Activated CD4-positive, alpha-beta memory T cell treated with anti-CD3 and anti-CD28 coated beads, Interleukin-2, amount 10 ng/mL, durations not matched to agents 7 days and 5 days (primary cell): Measurements from ENCODE around the gene P2RX1. TPM values are rescaled to one million over a fixed set of nuclear protein-coding genes. Genes with fewer than 3 reads are reported as not detected.
"Not testable (repeated sequence)": the region's sequence is repeated elsewhere in the genome, so short reads cannot be mapped to it uniquely, and the experiment has no call there.

Experiments used
- CTCF ChIA-PET: fragments of 350-600 bp; sonication (Branson Sonifier 250); formaldehyde crosslinking; loops from one replicate; lab custom pipeline; 2021; ENCODE audit warnings: antibody characterized with exemption, inconsistent platforms; lab: Charles Lee
- POLR2A ChIA-PET: fragments of 350-600 bp; sonication (Branson Sonifier 250); formaldehyde crosslinking; loops from one replicate; lab custom pipeline; 2021; ENCODE audit warnings: antibody characterized with exemption; lab: Charles Lee
- DNase-seq: peaks from one replicate; pipeline ENCODE4 v3.0.0-alpha.2; 2020
- H3K27ac Mint-ChIP-seq: one replicate; pipeline ENCODE4 v1.8.0; 2021; ENCODE audit warnings: mild to moderate bottlenecking, mixed read lengths
- H3K27me3 Mint-ChIP-seq: one replicate; pipeline ENCODE4 v1.8.0; 2021; ENCODE audit warnings: mixed read lengths
- H3K36me3 Mint-ChIP-seq: one replicate; pipeline ENCODE4 v1.8.0; 2021; ENCODE audit warnings: low read depth, mixed read lengths
- H3K4me1 Mint-ChIP-seq: one replicate; pipeline ENCODE4 v1.8.0; 2021; ENCODE audit warnings: mixed read lengths
- H3K4me3 Mint-ChIP-seq: one replicate; pipeline ENCODE4 v1.8.0; 2021; ENCODE audit warnings: mild to moderate bottlenecking, mixed read lengths
- H3K9me3 Mint-ChIP-seq: one replicate; pipeline ENCODE4 v1.8.0; 2021; ENCODE audit warnings: mixed read lengths
- total RNA-seq, 2 experiments: library from RNA; stranded (reverse); gene quantifications; one replicate each; pipeline ENCODE4 v1.2.3, GENCODE V29; 2021

Gene P2RX1
- total RNA-seq, 2 experiments from 2014 or later: 0.45 to 0.65 TPM

DNA sequence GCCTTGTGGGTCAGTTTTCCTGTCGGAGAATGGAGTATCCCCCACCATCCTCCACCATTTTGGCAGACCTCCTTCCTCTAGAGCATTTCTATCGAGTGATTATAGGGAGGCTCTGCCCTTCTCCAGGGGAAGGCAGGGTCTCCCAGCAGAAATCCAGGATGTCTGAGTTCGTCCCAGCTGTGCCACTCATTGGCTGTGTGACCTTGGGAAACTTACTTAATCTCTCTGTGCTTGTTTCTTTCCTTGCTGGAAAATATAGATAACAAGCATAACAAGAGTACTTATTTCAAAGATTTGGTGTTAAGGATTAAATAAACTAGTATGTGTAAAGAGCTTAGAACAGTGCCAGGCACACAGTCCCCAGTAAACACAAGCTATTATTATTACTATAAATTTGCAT is 33.2 kb upstream of the P2RX1 start:
- no peaks in the 10 kb centered on the region for H3K9me3 Mint-ChIP-seq
- no peak overlapping the region for H3K4me3 Mint-ChIP-seq
- POLR2A ChIA-PET: interaction anchor here (1.4 kb wide), 1 partner anchor 15 kb away, joined by 6 read pairs; no protein-coding TSS in a partner anchor
- H3K4me1 Mint-ChIP-seq: peaks cover 2% of the 10 kb centered on the region
- H3K27ac Mint-ChIP-seq: no peak overlapping the region
- no peaks in the 10 kb centered on the region for H3K27me3 Mint-ChIP-seq
- DNase-seq: no peak
- CTCF ChIA-PET: interaction anchor here (0.7 kb wide), 1 partner anchor 68 kb away, joined by 3 read pairs; no protein-coding TSS in a partner anchor
- peaks cover 52% of the 10 kb centered on the region for H3K36me3 Mint-ChIP-seq

DNA sequence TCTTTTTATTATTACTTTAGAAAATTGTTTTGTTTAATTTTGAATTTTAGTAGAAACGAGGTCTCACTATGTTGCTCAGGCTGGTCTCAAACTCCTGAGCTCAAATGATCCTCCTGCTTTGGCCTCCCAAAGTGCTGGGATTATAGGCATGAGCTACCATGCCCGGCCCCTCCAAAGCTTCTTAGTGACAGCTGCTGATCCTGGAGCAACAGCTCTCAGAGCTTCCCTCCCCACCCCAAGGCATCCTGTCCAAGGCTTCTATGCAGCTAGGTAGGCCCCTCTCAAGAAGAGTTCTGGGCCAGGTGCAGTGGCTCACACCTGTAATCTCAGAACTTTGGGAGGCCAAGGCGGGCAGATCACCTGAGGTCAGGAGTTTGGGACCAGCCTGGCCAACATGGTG is 32.3 kb upstream of the P2RX1 start:
- not testable (repeated sequence) for H3K9me3 Mint-ChIP-seq, H3K4me1 Mint-ChIP-seq, H3K27ac Mint-ChIP-seq, DNase-seq, H3K4me3 Mint-ChIP-seq, H3K27me3 Mint-ChIP-seq
- ChIA-PET POLR2A (interaction anchor here (1.4 kb wide), 2 partner anchors 11 to 16 kb away, joined by 4 to 6 read pairs; no protein-coding TSS in a partner anchor), CTCF (interaction anchor here (0.6 to 1.1 kb wide), 2 partner anchors 97 to 472 kb away, joined by 4 read pairs; no protein-coding TSS in a partner anchor)
- H3K36me3 Mint-ChIP-seq: peaks cover 61% of the 10 kb centered on the region

- Mint-ChIP-seq H3K4me3 (no peak overlapping the region), H3K27ac (no peak overlapping the region), H3K27me3 (no peaks in the 10 kb centered on the region), H3K36me3 (peaks cover 67% of the 10 kb centered on the region), H3K9me3 (no peaks in the 10 kb centered on the region), H3K4me1 (peaks cover 2% of the 10 kb centered on the region)
- POLR2A ChIA-PET: interaction anchor here (1.0 to 1.4 kb wide), 2 partner anchors 13 to 18 kb away, joined by 3 to 4 read pairs; no protein-coding TSS in a partner anchor
- no peak for DNase-seq
- CTCF ChIA-PET: interaction anchor here (1.1 kb wide), 1 partner anchor 98 kb away, joined by 4 read pairs; no protein-coding TSS in a partner anchor
Measured at GRCh38 chr17:3947318-3947810, 31.1 kb upstream of the P2RX1 start.

DNA sequence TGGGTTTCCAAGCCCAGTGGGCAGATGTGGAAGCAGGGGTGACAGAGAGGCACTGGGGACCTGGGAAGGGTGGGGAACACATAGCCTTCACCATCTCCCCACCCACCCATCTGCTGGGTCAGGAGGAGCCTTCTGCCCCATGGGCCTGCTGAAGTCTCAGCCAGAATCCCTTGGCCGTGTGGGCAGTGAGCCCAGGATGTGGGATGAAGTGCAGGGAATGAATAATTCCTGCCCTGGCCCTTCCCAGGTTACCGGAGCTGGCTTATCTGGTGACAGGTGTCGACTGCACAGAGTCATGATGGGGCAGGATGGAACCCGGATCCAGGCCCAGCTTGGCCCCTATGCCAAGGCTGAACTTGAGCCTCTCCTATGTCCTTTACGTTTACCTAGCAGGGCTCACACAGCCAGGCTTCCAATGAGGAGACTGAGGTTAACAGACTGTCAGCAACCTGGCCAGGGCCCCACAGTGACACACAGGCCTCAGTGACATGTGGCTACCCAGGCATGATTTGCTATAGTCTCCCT is 30.5 kb upstream of the P2RX1 start:
- H3K27me3 Mint-ChIP-seq: no peaks in the 10 kb centered on the region
- no peak overlapping the region for H3K4me3 Mint-ChIP-seq
- H3K4me1 Mint-ChIP-seq: peaks cover 2% of the 10 kb centered on the region
- ChIA-PET POLR2A (interaction anchor here (1.0 kb wide), 1 partner anchor 18 kb away, joined by 3 read pairs; no protein-coding TSS in a partner anchor), CTCF (interaction anchor here (1.2 kb wide), 1 partner anchor 18 kb away, joined by 4 read pairs; no protein-coding TSS in a partner anchor)
- no peak for DNase-seq
- H3K36me3 Mint-ChIP-seq: peaks cover 66% of the 10 kb centered on the region
- H3K9me3 Mint-ChIP-seq: no peaks in the 10 kb centered on the region
- no peak overlapping the region for H3K27ac Mint-ChIP-seq

GRCh38 chr17:3944485-3945388 is 28.5 kb upstream of the P2RX1 start:
- no peaks in the 10 kb centered on the region for H3K27me3 Mint-ChIP-seq
- ChIA-PET POLR2A (no interaction called here), CTCF (no interaction called here)
- H3K9me3 Mint-ChIP-seq: no peaks in the 10 kb centered on the region
- peak; percentile 52 for DNase-seq
- no peak overlapping the region for H3K27ac Mint-ChIP-seq
- peaks cover 76% of the 10 kb centered on the region for H3K36me3 Mint-ChIP-seq
- peaks cover 2% of the 10 kb centered on the region for H3K4me1 Mint-ChIP-seq
- no peak overlapping the region for H3K4me3 Mint-ChIP-seq

DNA sequence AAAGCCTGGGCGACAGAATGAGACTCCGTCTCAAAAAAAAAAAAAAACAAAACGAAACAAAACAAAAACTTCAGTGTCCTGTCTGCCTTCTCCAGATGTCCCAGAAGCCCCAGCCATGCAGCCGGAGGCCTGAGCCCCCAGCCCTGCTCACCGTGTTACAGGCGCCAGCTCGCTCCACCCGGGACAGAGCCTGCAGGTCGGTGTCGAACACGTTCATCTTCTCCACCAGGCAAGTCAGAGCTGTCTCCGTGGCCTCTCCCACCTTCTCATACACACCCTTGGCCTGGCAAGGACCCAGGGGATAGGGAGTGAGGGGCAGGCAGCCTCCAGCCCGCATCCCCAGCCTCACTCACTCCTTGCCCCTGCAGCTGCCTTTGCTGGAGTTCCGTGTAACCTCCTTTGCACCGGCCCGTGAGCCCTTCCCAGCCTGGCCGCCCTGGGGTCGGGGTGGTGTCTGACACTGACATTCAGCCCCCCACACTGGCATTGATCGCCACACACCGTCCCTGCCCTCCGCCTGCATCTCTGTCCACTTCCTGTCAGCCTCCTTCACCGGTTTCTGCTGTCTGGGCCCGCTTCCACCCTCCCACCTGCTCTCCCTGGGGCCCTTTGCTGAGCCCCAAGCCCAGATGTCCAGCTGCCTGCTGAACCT is 27.1 kb upstream of the P2RX1 start:
- Mint-ChIP-seq H3K4me1 (peaks cover 2% of the 10 kb centered on the region), H3K27me3 (no peaks in the 10 kb centered on the region), H3K4me3 (no peak overlapping the region), H3K9me3 (no peaks in the 10 kb centered on the region), H3K27ac (no peak overlapping the region), H3K36me3 (peaks cover 75% of the 10 kb centered on the region)
- no peak for DNase-seq
- POLR2A ChIA-PET: no interaction called here
- CTCF ChIA-PET: no interaction called here

- Mint-ChIP-seq H3K27me3 (no peaks in the 10 kb centered on the region), H3K27ac (no peak overlapping the region), H3K9me3 (no peaks in the 10 kb centered on the region), H3K36me3 (peaks cover 77% of the 10 kb centered on the region), H3K4me1 (peaks cover 5% of the 10 kb centered on the region), H3K4me3 (no peak overlapping the region)
- ChIA-PET POLR2A (no interaction called here), CTCF (no interaction called here)
- no peak for DNase-seq
Measured at GRCh38 chr17:3940965-3941698, 24.9 kb upstream of the P2RX1 start.

DNA sequence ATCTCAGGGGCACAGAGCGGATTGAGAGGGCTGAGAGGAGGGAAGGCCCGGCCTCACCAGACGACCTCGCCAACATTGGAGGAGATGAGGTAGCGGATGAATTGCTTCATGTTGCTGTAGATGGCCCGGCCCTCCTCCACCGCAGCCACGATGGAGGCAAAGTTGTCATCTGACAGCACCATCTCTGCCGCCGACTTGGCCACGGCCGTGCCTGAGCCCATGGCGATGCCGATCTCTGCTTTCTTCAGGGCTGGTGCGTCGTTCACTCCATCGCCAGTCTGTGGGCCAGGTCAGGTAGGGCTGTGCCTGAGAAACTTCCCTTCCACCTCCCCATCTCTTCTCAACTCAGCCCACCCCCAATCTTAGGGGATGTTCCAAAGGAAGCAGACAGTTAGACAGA is 21.1 kb upstream of the P2RX1 start:
- DNase-seq: no peak
- ChIA-PET POLR2A (no interaction called here), CTCF (no interaction called here)
- H3K4me3 Mint-ChIP-seq: no peak overlapping the region
- no peak overlapping the region for H3K27ac Mint-ChIP-seq
- H3K27me3 Mint-ChIP-seq: no peaks in the 10 kb centered on the region
- no peaks in the 10 kb centered on the region for H3K9me3 Mint-ChIP-seq
- H3K36me3 Mint-ChIP-seq: peaks cover 78% of the 10 kb centered on the region
- H3K4me1 Mint-ChIP-seq: peaks cover 3% of the 10 kb centered on the region

DNA sequence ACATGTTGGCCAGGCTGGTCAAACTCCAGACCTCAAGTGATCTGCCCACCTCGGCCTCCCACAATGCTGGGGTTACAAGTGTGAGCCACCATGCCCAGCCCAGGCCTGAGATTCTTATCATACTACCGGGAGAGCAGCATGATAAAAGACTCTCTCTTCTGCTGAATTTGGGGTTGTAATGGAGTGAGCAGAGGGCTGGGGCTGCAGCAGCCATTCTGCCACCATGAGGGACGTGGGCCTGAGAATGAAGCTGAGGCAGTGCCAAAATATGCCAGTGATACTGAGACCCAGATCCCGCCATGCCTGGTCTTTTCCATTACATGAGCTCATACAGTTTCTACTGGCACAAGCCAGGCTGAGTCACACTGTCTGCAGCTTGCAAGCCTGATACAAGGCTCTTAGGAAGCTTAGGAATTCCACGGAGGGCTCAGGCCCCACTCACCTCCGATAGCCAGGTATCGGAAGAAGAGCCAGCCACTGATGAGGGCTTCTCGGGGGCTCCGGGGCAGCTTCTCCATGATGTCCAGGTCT is 19.6 kb upstream of the P2RX1 start:
- Mint-ChIP-seq H3K9me3 (no peaks in the 10 kb centered on the region), H3K4me3 (no peak overlapping the region), H3K27me3 (no peaks in the 10 kb centered on the region), H3K27ac (no peak overlapping the region), H3K4me1 (peaks cover 3% of the 10 kb centered on the region), H3K36me3 (peaks cover 76% of the 10 kb centered on the region)
- DNase-seq: no peak
- POLR2A ChIA-PET: no interaction called here
- CTCF ChIA-PET: no interaction called here

DNA sequence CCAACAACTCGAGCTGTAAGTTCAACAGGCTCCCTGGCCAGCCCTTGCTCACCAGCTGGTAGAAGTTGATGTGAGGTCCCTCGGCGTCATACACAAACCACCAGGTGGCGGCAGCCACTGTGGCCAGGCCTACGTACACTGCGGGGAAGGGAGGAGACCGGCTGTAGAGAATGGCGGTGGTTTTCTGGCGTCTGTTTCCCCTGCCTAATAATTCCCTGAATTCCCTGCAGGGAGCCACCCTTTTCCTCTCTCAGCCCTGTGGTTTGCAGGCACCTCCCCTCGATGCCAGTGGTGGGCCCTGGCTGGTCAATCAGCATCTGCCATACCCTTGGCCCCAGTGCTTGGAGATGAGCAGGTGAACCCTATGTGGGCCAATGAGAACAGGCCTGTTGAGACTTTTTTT is 18.9 kb upstream of the P2RX1 start:
- CTCF ChIA-PET: interaction anchor here (0.9 to 1.4 kb wide), 3 partner anchors 14 to 30 kb away, joined by 3 to 4 read pairs (median 3); no protein-coding TSS in a partner anchor
- Mint-ChIP-seq H3K4me3 (no peak overlapping the region), H3K36me3 (peaks cover 77% of the 10 kb centered on the region), H3K9me3 (no peaks in the 10 kb centered on the region), H3K27ac (no peak overlapping the region), H3K27me3 (no peaks in the 10 kb centered on the region), H3K4me1 (peaks cover 3% of the 10 kb centered on the region)
- DNase-seq: peak; percentile 30
- POLR2A ChIA-PET: no interaction called here

DNA sequence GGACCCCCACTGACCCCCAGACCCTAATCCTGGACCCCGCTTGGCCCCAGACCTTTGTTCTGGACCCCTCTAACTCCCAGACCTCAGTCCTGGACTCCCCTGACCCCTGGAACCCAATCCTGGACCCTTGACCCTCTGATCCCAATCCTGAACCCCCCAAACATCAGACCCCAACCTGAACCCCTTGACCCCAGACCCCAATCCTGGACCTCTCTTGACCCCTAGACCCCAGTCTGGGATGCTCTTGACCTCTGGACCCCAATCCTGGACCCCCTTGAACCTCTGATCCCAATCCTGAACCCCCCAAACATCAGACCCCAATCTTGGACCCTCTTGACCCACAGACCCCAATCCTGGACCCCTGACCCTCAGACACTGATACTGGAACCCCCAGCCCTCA is 13.5 kb upstream of the P2RX1 start:
- H3K9me3 Mint-ChIP-seq: no peaks in the 10 kb centered on the region
- POLR2A ChIA-PET: no interaction called here
- H3K27ac Mint-ChIP-seq: no peak overlapping the region
- no peak for DNase-seq
- no peak overlapping the region for H3K4me3 Mint-ChIP-seq
- CTCF ChIA-PET: no interaction called here
- H3K27me3 Mint-ChIP-seq: no peaks in the 10 kb centered on the region
- peaks cover 63% of the 10 kb centered on the region for H3K36me3 Mint-ChIP-seq
- H3K4me1 Mint-ChIP-seq: no peaks in the 10 kb centered on the region

GRCh38 chr17:3929181-3929580 is 12.9 kb upstream of the P2RX1 start:
- ChIA-PET POLR2A (interaction anchor here (0.9 kb wide), 1 partner anchor 12 kb away, joined by 3 read pairs; no protein-coding TSS in a partner anchor), CTCF (no interaction called here)
- Mint-ChIP-seq H3K27me3 (no peaks in the 10 kb centered on the region), H3K9me3 (no peaks in the 10 kb centered on the region), H3K27ac (no peak overlapping the region), H3K4me3 (no peak overlapping the region), H3K36me3 (peaks cover 62% of the 10 kb centered on the region), H3K4me1 (no peaks in the 10 kb centered on the region)
- no peak for DNase-seq
